PC-3 (cell line): Measurements from ENCODE around the gene OPHN1. TPM values are rescaled to one million over a fixed set of nuclear protein-coding genes. Genes with fewer than 3 reads are reported as not detected.

ENCODE experiments used
- ATAC-seq: fragments of 200-7000 bp; cut with Tn5 transposase; 2 replicates; pipeline ENCODE4 v1.9.1; 2020; ENCODE audit warnings: mild to moderate bottlenecking, moderate library complexity
- BruUV-seq: library from RNA; stranded (reverse); fragments of 400-500 nt; replicated peaks from 2 replicates; lab custom pipeline; 2021; lab: Mats Ljungman, UMichigan
- CTCF ChIA-PET: fragments of 300-600 bp; sonication (Branson Sonifier 250); formaldehyde crosslinking; loops from one replicate; lab custom pipeline; 2022; ENCODE audit warnings: antibody characterized with exemption; lab: Charles Lee
- POLR2A ChIA-PET: fragments of 300-600 bp; sonication (Branson Sonifier 250); formaldehyde crosslinking; loops from one replicate; lab custom pipeline; 2022; ENCODE audit warnings: antibody characterized with exemption; ENCODE audit not compliant: unreplicated experiment; lab: Charles Lee
- DNase-seq: peaks from one replicate; pipeline ENCODE4 v3.0.0-alpha.2; 2015
- H2AFZ ChIP-seq: fragments of 300-600 bp; sonication (generic); 2 replicates; pipeline ENCODE4 v1.6.0; 2016; ENCODE audit warnings: antibody characterized with exemption, low read length
- H3F3A ChIP-seq: fragments of 300-600 bp; sonication (generic); one replicate; pipeline ENCODE4 v1.6.0; 2017; ENCODE audit warnings: antibody characterized with exemption, low read length, control low read depth, mild to moderate bottlenecking; ENCODE audit not compliant: unreplicated experiment
- H3K27ac ChIP-seq: fragments of 300-600 bp; sonication (generic); 2 replicates; pipeline ENCODE4 v1.5.1; 2016; ENCODE audit warnings: mild to moderate bottlenecking, low read length
- H3K27me3 ChIP-seq: fragments of 300-600 bp; sonication (generic); 2 replicates; pipeline ENCODE4 v1.6.1; 2016; ENCODE audit warnings: low read length, mixed read lengths
- H3K36me3 ChIP-seq: fragments of 300-600 bp; sonication (generic); 2 replicates; pipeline ENCODE4 v1.6.1; 2016; ENCODE audit warnings: low read depth, mixed run types, low read length, mixed read lengths
- H3K4me1 ChIP-seq: fragments of 300-600 bp; sonication (generic); 2 replicates; pipeline ENCODE4 v1.5.1; 2016; ENCODE audit warnings: low read length; ENCODE audit not compliant: insufficient read depth
- H3K4me2 ChIP-seq: fragments of 300-600 bp; sonication (generic); 2 replicates; pipeline ENCODE4 v1.6.0; 2016; ENCODE audit warnings: low read length
- H3K4me3 ChIP-seq: fragments of 300-600 bp; sonication (generic); 2 replicates; pipeline ENCODE4 v1.5.1; 2016; ENCODE audit warnings: mild to moderate bottlenecking, low read length, mixed read lengths
- H3K79me2 ChIP-seq: fragments of 300-600 bp; sonication (generic); 2 replicates; pipeline ENCODE4 v1.6.1; 2017; ENCODE audit warnings: low read length, mixed read lengths
- H3K9ac ChIP-seq: fragments of 300-600 bp; sonication (generic); 2 replicates; pipeline ENCODE4 v1.6.0; 2016; ENCODE audit warnings: mild to moderate bottlenecking, low read length
- H3K9me2 ChIP-seq: fragments of 300-600 bp; sonication (generic); replicated peaks from 2 replicates; pipeline ENCODE4 v1.6.1; 2016; ENCODE audit warnings: mixed run types, low read length, mixed read lengths
- H3K9me3 ChIP-seq: fragments of 300-600 bp; sonication (generic); 2 replicates; pipeline ENCODE4 v1.6.1; 2016; ENCODE audit warnings: low read length, mixed read lengths
- H4K20me1 ChIP-seq: fragments of 300-600 bp; sonication (generic); 2 replicates; pipeline ENCODE4 v1.6.1; 2016; ENCODE audit warnings: low read length, mixed read lengths
- EZH2 ChIP-seq: fragments of 300-600 bp; sonication (generic); IDR thresholded peaks from one replicate; pipeline ENCODE4 v1.6.1; 2017; ENCODE audit warnings: antibody characterized with exemption, mild to moderate bottlenecking, low read length; ENCODE audit not compliant: unreplicated experiment
- EZH2phosphoT487 ChIP-seq: fragments of 300-600 bp; sonication (generic); IDR thresholded peaks from 2 replicates; pipeline ENCODE4 v1.6.1; 2018; ENCODE audit warnings: mild to moderate bottlenecking, antibody characterized with exemption, low read length, borderline replicate concordance
- intact Hi-C: fragments of 100-400 bp; cut with micrococcal nuclease; formaldehyde crosslinking; loops from 2 replicates; pipeline ENCODE4 v1.9.0; 2023
- total RNA-seq: library from RNA; depleted of rRNA; stranded (reverse); fragments of >200 nt; gene quantifications from 2 replicates; pipeline ENCODE4 v1.2.3, GENCODE V29; 2014
- TF ChIP-seq, protein P1 (sequence below): fragments of 300-600 bp; sonication (generic); conservative IDR thresholded peaks from 2 replicates; pipeline ENCODE4 v1.5.1; 2017; ENCODE audit warnings: antibody characterized with exemption, low read depth, mild to moderate bottlenecking, low read length

The OPHN1 gene
- total RNA-seq, 1 experiment from 2014 or later: 6.0 TPM

DNA sequence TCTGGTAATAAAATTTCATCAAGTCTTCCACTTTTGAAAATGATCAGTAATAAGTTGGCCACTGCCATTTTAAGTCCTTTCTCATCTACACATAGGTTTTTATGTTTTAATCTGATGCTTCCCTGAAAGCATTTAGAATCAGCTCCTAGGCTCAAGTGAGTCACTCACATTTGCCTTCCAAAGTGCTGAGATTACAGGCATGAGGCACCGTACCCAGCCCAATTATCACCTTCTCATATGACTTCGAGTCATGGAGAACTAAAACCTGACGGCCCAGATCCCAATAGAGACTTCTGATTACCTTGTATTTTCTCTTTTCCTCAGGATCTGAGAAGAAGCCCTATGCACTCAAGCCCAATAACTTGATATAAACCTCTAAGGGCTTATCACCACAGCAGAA, 140.8 kb downstream of the OPHN1 start:
- Histone ChIP-seq H3K9me3 (no peaks in the 10 kb centered on the region), H3K4me2 (no peak overlapping the region), H3K4me3 (no peak overlapping the region), H3K9ac (no peak overlapping the region), H3K27ac (no peak overlapping the region), H3K36me3 (no peaks in the 10 kb centered on the region), H3K4me1 (peaks cover 10% of the 10 kb centered on the region), H3K79me2 (no peaks in the 10 kb centered on the region), H3K9me2 (no peaks in the 10 kb centered on the region; the same call in 1 of the 2 replicates), H4K20me1 (no peaks in the 10 kb centered on the region), H2AFZ (no peak overlapping the region), H3K27me3 (no peaks in the 10 kb centered on the region), H3F3A (no peaks in the 10 kb centered on the region)
- ChIA-PET CTCF (no interaction called here), POLR2A (no interaction called here)
- no TSS peak for BruUV-seq
- intact Hi-C loops: loop anchor here (10.0 kb wide), 1 partner anchor 58 kb away; no protein-coding TSS in a partner anchor
- DNase-seq (peak; percentile 22), ATAC-seq (no peak)
- TF ChIP-seq EZH2 (no peak), EZH2phosphoT487 (no peak)
- TF ChIP-seq, protein P1, sequence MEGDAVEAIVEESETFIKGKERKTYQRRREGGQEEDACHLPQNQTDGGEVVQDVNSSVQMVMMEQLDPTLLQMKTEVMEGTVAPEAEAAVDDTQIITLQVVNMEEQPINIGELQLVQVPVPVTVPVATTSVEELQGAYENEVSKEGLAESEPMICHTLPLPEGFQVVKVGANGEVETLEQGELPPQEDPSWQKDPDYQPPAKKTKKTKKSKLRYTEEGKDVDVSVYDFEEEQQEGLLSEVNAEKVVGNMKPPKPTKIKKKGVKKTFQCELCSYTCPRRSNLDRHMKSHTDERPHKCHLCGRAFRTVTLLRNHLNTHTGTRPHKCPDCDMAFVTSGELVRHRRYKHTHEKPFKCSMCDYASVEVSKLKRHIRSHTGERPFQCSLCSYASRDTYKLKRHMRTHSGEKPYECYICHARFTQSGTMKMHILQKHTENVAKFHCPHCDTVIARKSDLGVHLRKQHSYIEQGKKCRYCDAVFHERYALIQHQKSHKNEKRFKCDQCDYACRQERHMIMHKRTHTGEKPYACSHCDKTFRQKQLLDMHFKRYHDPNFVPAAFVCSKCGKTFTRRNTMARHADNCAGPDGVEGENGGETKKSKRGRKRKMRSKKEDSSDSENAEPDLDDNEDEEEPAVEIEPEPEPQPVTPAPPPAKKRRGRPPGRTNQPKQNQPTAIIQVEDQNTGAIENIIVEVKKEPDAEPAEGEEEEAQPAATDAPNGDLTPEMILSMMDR: no peak

DNA sequence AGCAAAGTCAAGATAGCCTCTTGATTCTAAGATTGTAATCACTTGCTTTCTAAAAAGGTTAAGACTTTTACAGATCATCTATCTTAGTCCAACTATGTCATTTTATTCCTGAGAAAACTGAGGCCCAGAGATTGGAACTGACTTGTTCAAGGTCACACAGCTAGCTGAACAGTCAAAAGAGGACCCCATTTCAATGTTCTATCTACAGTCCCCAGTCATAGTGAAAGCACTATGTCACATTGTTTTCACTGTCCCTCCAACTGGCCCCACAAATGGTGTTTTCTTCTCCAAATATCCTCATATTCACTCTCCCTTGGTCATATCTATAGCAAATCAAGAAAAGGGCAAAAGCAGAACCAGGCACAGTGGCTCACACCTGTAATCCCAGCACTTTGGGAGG, 145.2 kb downstream of the OPHN1 start:
- intact Hi-C loops: no loop called here
- CTCF ChIA-PET: no interaction called here
- BruUV-seq: no TSS peak

DNA sequence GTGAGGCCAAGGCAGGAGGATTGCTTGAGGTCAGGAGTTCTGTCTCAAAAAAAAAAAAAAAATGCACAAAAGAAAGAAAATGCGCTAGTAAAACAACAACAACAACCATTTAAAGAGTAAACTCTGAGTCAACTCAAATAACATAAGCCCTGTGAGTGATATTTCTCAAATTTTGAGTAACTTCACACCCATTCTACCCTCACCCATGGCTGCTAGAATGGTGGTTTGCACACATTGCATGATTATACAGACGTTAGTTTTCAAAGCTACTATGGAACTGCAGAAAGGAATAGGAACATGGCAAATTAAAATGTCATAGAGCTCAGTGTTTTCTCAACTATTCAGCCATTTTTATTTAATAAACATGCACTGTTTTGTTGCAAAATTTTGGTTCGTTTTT, 145.9 kb downstream of the OPHN1 start:
- Histone ChIP-seq H3K9ac (no peak overlapping the region), H3K4me1 (no peaks in the 10 kb centered on the region), H3K9me2 (no peaks in the 10 kb centered on the region; the same call in 1 of the 2 replicates), H3K4me3 (no peak overlapping the region), H4K20me1 (no peaks in the 10 kb centered on the region), H3F3A (no peaks in the 10 kb centered on the region), H3K36me3 (no peaks in the 10 kb centered on the region), H3K79me2 (no peaks in the 10 kb centered on the region), H3K4me2 (no peak overlapping the region), H2AFZ (no peak overlapping the region), H3K27ac (no peak overlapping the region), H3K9me3 (no peaks in the 10 kb centered on the region), H3K27me3 (no peaks in the 10 kb centered on the region)
- TF ChIP-seq EZH2phosphoT487 (no peak), EZH2 (no peak)
- TF ChIP-seq, protein P1: no peak
- ChIA-PET CTCF (no interaction called here), POLR2A (no interaction called here)
- DNase-seq: no peak
- intact Hi-C loops: no loop called here
- BruUV-seq: no TSS peak
- ATAC-seq: no peak

More for the DNA sequence above, 145.2 kb downstream of the OPHN1 start:
- H3K79me2 ChIP-seq: no peaks in the 10 kb centered on the region
- H3K36me3 ChIP-seq: no peaks in the 10 kb centered on the region
- no peak overlapping the region for H3K27ac ChIP-seq
- no peak overlapping the region for H3K9ac ChIP-seq
- H4K20me1 ChIP-seq: no peaks in the 10 kb centered on the region
- H3K27me3 ChIP-seq: no peaks in the 10 kb centered on the region
- POLR2A ChIA-PET: no interaction called here
- H3K9me3 ChIP-seq: no peaks in the 10 kb centered on the region
- H3K4me3 ChIP-seq: no peak overlapping the region
- H3K4me2 ChIP-seq: no peak overlapping the region
- DNase-seq: no peak
- no peaks in the 10 kb centered on the region for H3F3A ChIP-seq
- no peak overlapping the region for H2AFZ ChIP-seq
- ATAC-seq: no peak
- no peaks in the 10 kb centered on the region for H3K4me1 ChIP-seq
- no peaks in the 10 kb centered on the region; the same call in 1 of the 2 replicates for H3K9me2 ChIP-seq
- TF ChIP-seq EZH2 (no peak), EZH2phosphoT487 (no peak)
- TF ChIP-seq, protein P1: no peak
